ENCODE data around the gene CHMP1B. TPM values are rescaled to one million over a fixed set of nuclear protein-coding genes. Genes with fewer than 3 reads are reported as not detected.
A peak's percentile ranks its signal among the peaks of the same experiment; 100 is the strongest.

CHMP1B gene
- total and polyA plus RNA-seq, 9 of the 15 experiments (the other 6 are each of a cell fraction or from before 2014, with no cell fraction given): 12.3 to 29.9 (median 19.0) TPM

- intact Hi-C loops (cut with micrococcal nuclease): no loop called here
- 27% methylated on average over 3 of the region's 3 CpGs for WGBS (ENCODE audit: insufficient coverage, low coverage, missing lambda C conversion rate)
- Histone ChIP-seq H3K27me3 (ENCODE audit: control insufficient read depth in 2 of 2, insufficient read depth in 2 of 2, low read length in 2 of 2) (no peaks in the 10 kb centered on the region), H3K9me3 (replicated peaks; ENCODE audit: control insufficient read depth, insufficient read depth, low read depth, low read length) (no peaks in the 10 kb centered on the region), H3K4me1 (replicated peaks in 1 of 2; ENCODE audit: control insufficient read depth in 2 of 2, insufficient read depth in 2 of 2, low read length in 2 of 2) (no peaks in the 10 kb centered on the region), H4K20me1 (replicated peaks; ENCODE audit: control insufficient read depth, insufficient read depth, low read length) (no peaks in the 10 kb centered on the region), H2AFZ (ENCODE audit: low read depth, low read length) (no peak overlapping the region), H3K4me3 (no peak overlapping the region), H3K9me1 (ENCODE audit: control insufficient read depth, insufficient read depth, low read length) (no peaks in the 10 kb centered on the region), H3K36me3 (ENCODE audit: control insufficient read depth, insufficient read depth, low read length) (no peaks in the 10 kb centered on the region), H3K79me2 (ENCODE audit: control insufficient read depth, insufficient read depth, low read length) (no peaks in the 10 kb centered on the region), H3K4me2 (ENCODE audit: insufficient read depth, low read length) (no peak overlapping the region), H3K9ac (ENCODE audit: insufficient read depth in 1 of 2, low read depth in 2 of 2, low read length in 2 of 2) (no peak overlapping the region), H3K27ac (ENCODE audit: extremely low read depth, low read depth, low read length) (no peak overlapping the region)
- POLR2A ChIA-PET: interaction anchor here (1.2 kb wide), 1 partner anchor 8 kb away, joined by 5 read pairs; no protein-coding TSS in a partner anchor
- FAIRE-seq: no peak
- DNase-seq (ENCODE audit: extremely low read depth in 1 of 4, low spot score in 3 of 4): no peak
- ATAC-seq: no peak
- in situ Hi-C loops (cut with MboI): no loop called here
- no TSS peak for BruUV-seq (replicated peaks)
- TF ChIP-seq RFX1 (IDR thresholded peaks at IDR 0.05) (peak; percentile 84), RFX7 (CRISPR knock-in tag; IDR thresholded peaks at IDR 0.05) (no peak), U2AF1 (optimal IDR thresholded peaks at IDR 0.05; ENCODE audit: low read depth, low read length) (no peak), ZNF512 (tag; IDR thresholded peaks at IDR 0.05) (no peak), ZNF766 (CRISPR knock-in tag; conservative IDR thresholded peaks at IDR 0.05) (no peak), ZBTB40 (IDR thresholded peaks at IDR 0.05) (no peak), ZBTB40 (CRISPR knock-in tag; IDR thresholded peaks at IDR 0.05) (no peak)
- CTCF ChIA-PET (ENCODE audit: low intra/inter-chr PET ratio): no interaction called here
Observed at GRCh38 chr18:11831921-11832320, 19.3 kb upstream of the CHMP1B start.
